ENCODE measurements around the gene XCR1.

XCR1 gene

DNA sequence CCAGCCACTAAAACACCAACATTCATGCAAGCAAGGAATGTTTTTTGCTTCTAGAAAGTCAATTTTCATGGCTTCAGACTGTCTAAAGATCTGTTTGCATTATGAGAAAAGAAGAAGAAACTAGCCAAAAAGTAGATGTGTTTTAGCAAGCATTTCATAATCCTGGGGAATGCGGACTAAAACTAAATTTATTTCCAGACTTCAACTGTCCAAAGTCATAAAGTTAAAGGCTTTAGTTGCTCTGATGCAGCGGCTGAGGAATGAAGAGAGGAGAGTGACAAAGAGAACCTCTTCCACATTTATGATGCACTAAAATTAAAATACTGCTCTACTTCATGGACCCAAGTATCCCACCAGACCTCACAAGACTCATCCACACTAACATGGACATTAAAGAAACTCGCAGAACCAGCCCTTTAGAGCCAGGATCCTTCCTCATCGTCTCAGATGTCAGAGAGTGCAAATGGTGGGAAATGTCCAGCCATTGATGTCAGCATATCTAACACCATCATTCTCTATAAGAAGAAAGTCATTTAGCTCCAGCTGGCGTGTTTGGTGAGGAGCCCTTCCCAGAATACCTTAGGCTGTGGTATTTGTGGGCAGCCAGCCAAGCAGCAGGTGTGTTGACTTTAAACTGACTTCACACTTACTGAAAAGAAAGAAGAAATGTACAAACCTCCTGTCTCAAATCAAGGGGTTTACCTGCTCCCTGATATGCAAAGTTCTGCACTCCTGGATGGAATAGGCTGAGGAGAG lies 49.1 kb downstream of the XCR1 start:
- H3K9me3 ChIP-seq (ENCODE audit: control insufficient read depth in 2 of 2, low read length in 2 of 2) = no peaks in the 10 kb centered on the region
- peaks cover 10 to 25% of the 10 kb centered on the region in 2 donors for H3K4me1 ChIP-seq (ENCODE audit: control insufficient read depth in 2 of 2, insufficient read depth in 2 of 2, low read length in 2 of 2)
- H3K27me3 ChIP-seq (ENCODE audit: control insufficient read depth in 2 of 2, insufficient read depth in 2 of 2, low read length in 2 of 2) = no peaks in the 10 kb centered on the region
- H3K36me3 ChIP-seq (ENCODE audit: control insufficient read depth in 2 of 2, insufficient read depth in 2 of 2, low read length in 2 of 2) = peaks cover 37 to 43% of the 10 kb centered on the region in 2 donors
- H3K9ac ChIP-seq (ENCODE audit: low read depth in 1 of 2, low read length in 2 of 2) = no peak overlapping the region
- H3K4me3 ChIP-seq (ENCODE audit: low read length in 2 of 2) = no peak overlapping the region
- H3K27ac ChIP-seq (ENCODE audit: low read depth in 2 of 2, low read length in 2 of 2) = peak overlapping the region; percentile 38 to 53

DNA sequence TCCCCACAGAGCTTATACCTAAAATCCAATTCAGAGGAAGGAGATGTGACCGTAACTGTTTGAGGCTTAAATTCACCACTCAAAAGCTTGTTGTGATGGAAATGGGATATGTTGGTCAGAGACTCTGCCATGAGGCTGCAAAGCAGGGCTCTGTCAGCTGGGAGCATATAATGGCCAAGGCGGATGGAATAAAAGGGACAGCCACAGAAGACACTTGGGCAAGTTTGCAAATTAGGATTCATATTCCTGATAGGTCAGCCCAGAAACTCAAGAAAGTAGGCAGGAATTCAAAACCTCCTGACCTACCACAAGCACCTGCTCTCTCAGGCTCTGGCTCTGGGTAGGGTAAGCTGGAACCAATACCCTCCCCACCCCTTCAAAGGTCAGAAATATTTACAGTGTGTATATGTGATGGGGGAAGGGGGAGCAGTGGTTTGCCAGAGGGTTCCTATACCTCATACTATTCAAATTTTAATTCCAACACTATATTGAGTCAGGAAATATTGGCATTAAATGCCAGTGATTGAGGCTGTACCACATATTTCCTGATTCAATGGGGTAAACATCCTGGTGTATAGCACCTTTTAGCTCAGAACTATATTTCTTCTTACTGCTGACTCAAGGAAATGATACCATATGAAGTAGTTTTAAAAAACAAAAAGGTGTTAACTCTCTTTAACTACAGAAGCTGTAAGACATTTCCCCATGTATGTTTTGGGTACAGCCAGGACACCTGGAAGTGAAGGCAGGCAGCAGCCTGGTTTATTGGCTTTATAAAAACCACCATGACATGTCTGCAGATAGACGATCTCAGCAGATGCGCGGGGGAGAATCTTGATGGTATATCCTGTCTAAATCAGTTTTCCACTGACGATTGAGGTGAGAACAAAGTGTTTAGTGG lies 50.8 kb downstream of the XCR1 start:
- H3K27me3 ChIP-seq (ENCODE audit: control insufficient read depth in 2 of 2, insufficient read depth in 2 of 2, low read length in 2 of 2) = no peaks in the 10 kb centered on the region
- peaks cover 26 to 37% of the 10 kb centered on the region in 2 donors for H3K36me3 ChIP-seq (ENCODE audit: control insufficient read depth in 2 of 2, insufficient read depth in 2 of 2, low read length in 2 of 2)
- H3K9me3 ChIP-seq (ENCODE audit: control insufficient read depth in 2 of 2, low read length in 2 of 2) = no peaks in the 10 kb centered on the region
- H3K9ac ChIP-seq (ENCODE audit: low read depth in 1 of 2, low read length in 2 of 2) = no peak overlapping the region
- peaks cover 10 to 25% of the 10 kb centered on the region in 2 donors for H3K4me1 ChIP-seq (ENCODE audit: control insufficient read depth in 2 of 2, insufficient read depth in 2 of 2, low read length in 2 of 2)
- no peak overlapping the region for H3K4me3 ChIP-seq (ENCODE audit: low read length in 2 of 2)
- peak overlapping the region; percentile 5 to 42 for H3K27ac ChIP-seq (ENCODE audit: low read depth in 2 of 2, low read length in 2 of 2)

DNA sequence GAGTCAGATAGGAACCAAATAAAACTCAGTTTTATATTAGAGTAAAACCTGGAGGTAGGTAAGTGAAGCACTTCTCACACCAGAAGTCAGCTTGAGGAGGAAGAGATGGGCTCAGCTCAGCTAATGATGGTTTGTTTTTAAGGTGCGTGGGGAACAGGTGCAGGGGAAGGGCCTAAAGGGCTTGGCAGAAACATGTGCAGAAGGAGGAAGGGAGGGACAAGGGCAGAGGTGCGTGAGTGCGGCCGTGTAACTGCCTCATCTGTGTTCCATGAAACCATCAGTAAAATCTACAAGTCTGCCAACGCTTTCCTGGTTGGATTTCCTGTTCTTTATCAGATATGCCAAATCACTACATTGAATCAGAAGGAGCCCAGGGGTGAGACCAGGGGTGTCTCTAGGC lies 51.6 kb downstream of the XCR1 start:
- Histone ChIP-seq H3K27me3 (ENCODE audit: control insufficient read depth in 2 of 2, insufficient read depth in 2 of 2, low read length in 2 of 2) (no peaks in the 10 kb centered on the region), H3K9me3 (ENCODE audit: control insufficient read depth in 2 of 2, low read length in 2 of 2) (no peaks in the 10 kb centered on the region), H3K9ac (ENCODE audit: low read depth in 1 of 2, low read length in 2 of 2) (no peak overlapping the region), H3K36me3 (ENCODE audit: control insufficient read depth in 2 of 2, insufficient read depth in 2 of 2, low read length in 2 of 2) (peaks cover 22 to 34% of the 10 kb centered on the region in 2 donors), H3K27ac (ENCODE audit: low read depth in 2 of 2, low read length in 2 of 2) (peak overlapping the region; percentile 5 to 42), H3K4me1 (ENCODE audit: control insufficient read depth in 2 of 2, insufficient read depth in 2 of 2, low read length in 2 of 2) (peaks cover 10 to 25% of the 10 kb centered on the region in 2 donors), H3K4me3 (ENCODE audit: low read length in 2 of 2) (no peak overlapping the region)

DNA sequence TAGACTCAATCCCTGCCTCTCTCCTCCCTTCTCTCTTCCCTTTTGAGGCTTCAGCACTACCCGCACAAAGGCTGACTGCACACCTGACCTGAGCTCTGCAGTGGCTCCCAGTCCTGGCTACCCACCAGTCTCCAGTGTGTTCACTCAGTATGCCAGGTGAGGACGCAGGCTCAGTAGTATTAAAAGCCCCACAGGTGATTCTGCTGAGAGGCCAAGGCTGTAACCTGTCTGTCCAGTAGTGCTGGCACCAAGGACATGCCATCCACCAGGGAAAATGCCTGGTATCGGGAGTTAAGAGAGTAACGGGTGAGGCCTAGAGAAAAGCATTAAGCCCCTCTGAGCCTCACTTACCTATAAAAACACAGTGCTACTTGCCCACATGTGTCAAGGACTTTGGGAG lies 52.6 kb downstream of the XCR1 start:
- peaks cover 29 to 40% of the 10 kb centered on the region in 2 donors for H3K36me3 ChIP-seq (ENCODE audit: control insufficient read depth in 2 of 2, insufficient read depth in 2 of 2, low read length in 2 of 2)
- no peak overlapping the region for H3K4me3 ChIP-seq (ENCODE audit: low read length in 2 of 2)
- no peak overlapping the region for H3K27ac ChIP-seq (ENCODE audit: low read depth in 2 of 2, low read length in 2 of 2)
- peaks cover 9 to 23% of the 10 kb centered on the region in 2 donors for H3K4me1 ChIP-seq (ENCODE audit: control insufficient read depth in 2 of 2, insufficient read depth in 2 of 2, low read length in 2 of 2)
- H3K27me3 ChIP-seq (ENCODE audit: control insufficient read depth in 2 of 2, insufficient read depth in 2 of 2, low read length in 2 of 2) = no peaks in the 10 kb centered on the region
- H3K9me3 ChIP-seq (ENCODE audit: control insufficient read depth in 2 of 2, low read length in 2 of 2) = no peaks in the 10 kb centered on the region
- H3K9ac ChIP-seq (ENCODE audit: low read depth in 1 of 2, low read length in 2 of 2) = no peak overlapping the region

DNA sequence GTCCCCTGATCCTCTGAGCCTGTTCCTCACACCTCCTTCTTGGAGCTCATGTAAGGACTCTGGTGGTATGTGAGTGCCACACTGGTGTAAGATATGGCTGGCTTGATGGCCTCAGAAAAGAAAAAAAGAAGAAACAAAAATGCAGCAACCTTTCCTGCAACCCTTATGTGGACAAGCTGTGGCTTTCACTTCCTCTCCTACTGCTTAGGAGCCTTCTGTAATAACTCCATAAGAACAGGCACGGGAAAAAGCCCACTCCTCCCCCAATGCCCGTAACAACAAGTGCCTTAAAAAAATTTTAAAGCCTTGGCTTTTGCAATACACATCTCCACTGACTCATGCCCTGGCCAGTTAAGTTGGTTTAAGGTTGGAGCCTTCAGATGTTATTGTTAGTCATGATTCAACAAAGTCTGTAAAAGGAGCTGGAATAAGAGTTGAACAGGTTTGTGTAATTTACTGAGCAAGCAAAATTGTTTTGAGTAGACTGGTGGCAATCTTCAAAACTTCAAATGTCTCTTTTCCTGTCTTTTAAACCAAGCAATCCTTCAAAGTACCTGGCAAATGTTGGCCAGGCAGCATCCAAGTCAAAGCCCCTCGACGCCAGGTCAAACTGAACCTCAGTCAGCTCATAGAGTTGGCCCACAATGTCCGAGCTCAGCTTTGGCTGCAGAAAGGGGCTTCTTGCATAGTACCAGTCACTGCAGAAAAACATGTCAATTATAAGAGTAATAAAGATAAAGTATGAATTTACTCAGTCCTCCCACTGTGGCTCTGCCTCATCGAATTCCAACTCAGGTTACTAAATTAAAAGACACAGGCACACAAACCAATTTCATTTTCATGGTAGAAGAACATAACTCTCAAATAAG lies 54.5 kb downstream of the XCR1 start:
- Histone ChIP-seq H3K9ac (ENCODE audit: low read depth in 1 of 2, low read length in 2 of 2) (no peak overlapping the region), H3K27me3 (ENCODE audit: control insufficient read depth in 2 of 2, insufficient read depth in 2 of 2, low read length in 2 of 2) (no peaks in the 10 kb centered on the region), H3K4me1 (ENCODE audit: control insufficient read depth in 2 of 2, insufficient read depth in 2 of 2, low read length in 2 of 2) (peaks cover 0 to 12% of the 10 kb centered on the region in 2 donors), H3K4me3 (ENCODE audit: low read length in 2 of 2) (no peak overlapping the region), H3K36me3 (ENCODE audit: control insufficient read depth in 2 of 2, insufficient read depth in 2 of 2, low read length in 2 of 2) (peaks cover 41 to 48% of the 10 kb centered on the region in 2 donors), H3K9me3 (ENCODE audit: control insufficient read depth in 2 of 2, low read length in 2 of 2) (no peaks in the 10 kb centered on the region), H3K27ac (ENCODE audit: low read depth in 2 of 2, low read length in 2 of 2) (no peak overlapping the region)

DNA sequence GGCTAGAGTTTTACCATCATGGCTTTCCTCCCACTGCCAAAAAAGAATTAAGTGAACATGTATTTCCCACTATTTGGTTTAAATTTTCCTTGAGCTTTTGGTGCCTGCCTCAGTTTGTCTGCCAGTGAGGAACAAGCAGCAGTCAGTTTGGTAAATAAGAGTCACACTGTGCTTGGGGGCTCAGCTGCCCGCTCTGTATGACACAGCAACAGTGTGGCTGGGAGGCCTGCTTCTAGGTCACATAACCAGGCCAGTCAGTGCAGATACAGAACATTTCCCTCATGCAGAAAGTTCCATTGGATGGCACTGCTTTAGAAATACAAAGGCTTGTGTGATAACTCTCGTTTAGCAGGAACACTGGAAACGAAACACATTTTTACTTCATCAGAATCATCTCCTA lies 57.3 kb downstream of the XCR1 start:
- H3K36me3 ChIP-seq (ENCODE audit: control insufficient read depth in 2 of 2, insufficient read depth in 2 of 2, low read length in 2 of 2) = peaks cover 59 to 60% of the 10 kb centered on the region in 2 donors
- H3K9ac ChIP-seq (ENCODE audit: low read depth in 1 of 2, low read length in 2 of 2) = no peak overlapping the region
- peaks cover 0 to 4% of the 10 kb centered on the region in 2 donors for H3K4me1 ChIP-seq (ENCODE audit: control insufficient read depth in 2 of 2, insufficient read depth in 2 of 2, low read length in 2 of 2)

DNA sequence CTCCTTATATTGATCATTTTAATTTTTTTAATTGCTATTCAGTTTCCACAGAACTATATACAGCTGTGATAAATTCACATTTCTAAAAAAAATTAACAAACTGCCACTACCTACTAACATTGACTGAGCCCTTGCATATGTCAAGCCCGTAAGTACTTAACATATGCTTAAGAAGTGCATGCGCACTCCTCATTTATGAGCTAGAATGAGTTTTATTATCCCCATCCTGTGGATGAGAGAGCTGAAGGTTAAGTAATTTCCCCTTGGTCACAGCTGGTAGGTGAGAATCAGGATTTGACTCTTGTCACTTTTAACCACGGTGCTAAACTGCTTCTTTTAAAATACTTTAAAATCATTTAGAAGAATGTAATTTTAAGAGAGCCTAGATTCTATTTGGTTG lies 58.2 kb downstream of the XCR1 start:
- Histone ChIP-seq H3K27me3 (ENCODE audit: control insufficient read depth in 2 of 2, insufficient read depth in 2 of 2, low read length in 2 of 2) (no peaks in the 10 kb centered on the region), H3K9me3 (ENCODE audit: control insufficient read depth in 2 of 2, low read length in 2 of 2) (no peaks in the 10 kb centered on the region), H3K27ac (ENCODE audit: low read depth in 2 of 2, low read length in 2 of 2) (no peak overlapping the region), H3K4me3 (ENCODE audit: low read length in 2 of 2) (no peak overlapping the region), H3K4me1 (ENCODE audit: control insufficient read depth in 2 of 2, insufficient read depth in 2 of 2, low read length in 2 of 2) (peaks cover 0 to 4% of the 10 kb centered on the region in 2 donors), H3K36me3 (ENCODE audit: control insufficient read depth in 2 of 2, insufficient read depth in 2 of 2, low read length in 2 of 2) (peaks cover 60 to 63% of the 10 kb centered on the region in 2 donors), H3K9ac (ENCODE audit: low read depth in 1 of 2, low read length in 2 of 2) (no peak overlapping the region)

More for the DNA sequence above, 57.3 kb downstream of the XCR1 start:
- Histone ChIP-seq H3K9me3 (ENCODE audit: control insufficient read depth in 2 of 2, low read length in 2 of 2) (no peaks in the 10 kb centered on the region), H3K4me3 (ENCODE audit: low read length in 2 of 2) (no peak overlapping the region), H3K27ac (ENCODE audit: low read depth in 2 of 2, low read length in 2 of 2) (no peak overlapping the region), H3K27me3 (ENCODE audit: control insufficient read depth in 2 of 2, insufficient read depth in 2 of 2, low read length in 2 of 2) (no peaks in the 10 kb centered on the region)

DNA sequence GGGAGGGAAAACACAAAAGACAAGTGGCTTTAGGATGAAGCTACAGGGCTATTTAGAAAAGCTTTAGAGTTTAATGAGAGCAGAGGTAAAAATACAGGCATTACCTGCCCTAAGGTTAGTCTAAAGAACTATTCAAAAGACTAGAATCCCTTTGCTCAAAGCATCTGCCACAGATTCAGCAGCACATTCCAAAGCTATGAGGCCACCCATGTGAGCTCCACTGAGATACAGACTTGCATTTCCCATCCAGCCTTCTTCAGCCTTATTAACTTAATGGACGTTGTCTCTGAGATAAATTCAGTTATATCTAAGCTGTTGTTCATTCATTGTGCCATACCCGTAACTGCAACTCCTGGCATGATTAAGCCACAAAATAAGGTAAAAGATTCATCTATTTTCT lies 58.6 kb downstream of the XCR1 start:
- peaks cover 62 to 67% of the 10 kb centered on the region in 2 donors for H3K36me3 ChIP-seq (ENCODE audit: control insufficient read depth in 2 of 2, insufficient read depth in 2 of 2, low read length in 2 of 2)

DNA sequence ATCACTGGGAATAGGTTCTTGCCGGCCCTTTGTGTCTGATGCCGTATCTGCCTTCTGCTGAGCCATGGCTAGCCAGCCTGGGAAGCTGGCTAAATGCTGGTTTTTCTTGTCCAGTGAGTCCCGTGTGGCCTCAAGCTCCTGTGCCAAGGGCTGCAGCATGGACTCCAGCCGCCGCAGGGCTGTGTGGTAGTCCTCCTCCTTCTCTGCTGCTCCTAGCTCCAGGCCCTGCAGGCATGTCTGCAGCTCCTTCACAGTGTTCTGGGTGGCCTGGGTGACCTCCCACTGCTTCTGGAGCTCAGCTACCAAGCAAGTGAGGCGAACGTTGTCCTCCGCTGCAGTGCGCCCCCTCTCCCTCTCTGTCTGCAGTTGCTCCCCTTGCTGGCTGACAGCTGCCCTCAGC lies 59.1 kb downstream of the XCR1 start:
- H3K4me3 ChIP-seq (ENCODE audit: low read length in 2 of 2) = no peak overlapping the region
- peaks cover 0 to 4% of the 10 kb centered on the region in 2 donors for H3K4me1 ChIP-seq (ENCODE audit: control insufficient read depth in 2 of 2, insufficient read depth in 2 of 2, low read length in 2 of 2)
- peaks cover 66 to 73% of the 10 kb centered on the region in 2 donors for H3K36me3 ChIP-seq (ENCODE audit: control insufficient read depth in 2 of 2, insufficient read depth in 2 of 2, low read length in 2 of 2)
- no peaks in the 10 kb centered on the region for H3K9me3 ChIP-seq (ENCODE audit: control insufficient read depth in 2 of 2, low read length in 2 of 2)
- no peaks in the 10 kb centered on the region for H3K27me3 ChIP-seq (ENCODE audit: control insufficient read depth in 2 of 2, insufficient read depth in 2 of 2, low read length in 2 of 2)
- H3K27ac ChIP-seq (ENCODE audit: low read depth in 2 of 2, low read length in 2 of 2) = no peak overlapping the region
- no peak overlapping the region for H3K9ac ChIP-seq (ENCODE audit: low read depth in 1 of 2, low read length in 2 of 2)

More for the DNA sequence above, 58.6 kb downstream of the XCR1 start:
- Histone ChIP-seq H3K27ac (ENCODE audit: low read depth in 2 of 2, low read length in 2 of 2) (no peak overlapping the region), H3K9ac (ENCODE audit: low read depth in 1 of 2, low read length in 2 of 2) (no peak overlapping the region), H3K4me3 (ENCODE audit: low read length in 2 of 2) (no peak overlapping the region), H3K4me1 (ENCODE audit: control insufficient read depth in 2 of 2, insufficient read depth in 2 of 2, low read length in 2 of 2) (peaks cover 0 to 4% of the 10 kb centered on the region in 2 donors), H3K27me3 (ENCODE audit: control insufficient read depth in 2 of 2, insufficient read depth in 2 of 2, low read length in 2 of 2) (no peaks in the 10 kb centered on the region), H3K9me3 (ENCODE audit: control insufficient read depth in 2 of 2, low read length in 2 of 2) (no peaks in the 10 kb centered on the region)
